Dermis blood vessel endothelial cell (primary cell): ENCODE data around the gene KCTD8. TPM values are rescaled to one million over a fixed set of nuclear protein-coding genes. Genes with fewer than 3 reads are reported as not detected.

Source experiments
- DNase-seq: peaks from one replicate; pipeline ENCODE4 v3.0.0; 2010
- total RNA-seq: library from RNA; depleted of rRNA; stranded (reverse); fragments of >200 nt; gene quantifications from 2 replicates; pipeline ENCODE4 v1.2.3, GENCODE V29; 2014

KCTD8 gene
- 0.65 and 1.0 TPM in 2 replicates for total RNA-seq

DNA sequence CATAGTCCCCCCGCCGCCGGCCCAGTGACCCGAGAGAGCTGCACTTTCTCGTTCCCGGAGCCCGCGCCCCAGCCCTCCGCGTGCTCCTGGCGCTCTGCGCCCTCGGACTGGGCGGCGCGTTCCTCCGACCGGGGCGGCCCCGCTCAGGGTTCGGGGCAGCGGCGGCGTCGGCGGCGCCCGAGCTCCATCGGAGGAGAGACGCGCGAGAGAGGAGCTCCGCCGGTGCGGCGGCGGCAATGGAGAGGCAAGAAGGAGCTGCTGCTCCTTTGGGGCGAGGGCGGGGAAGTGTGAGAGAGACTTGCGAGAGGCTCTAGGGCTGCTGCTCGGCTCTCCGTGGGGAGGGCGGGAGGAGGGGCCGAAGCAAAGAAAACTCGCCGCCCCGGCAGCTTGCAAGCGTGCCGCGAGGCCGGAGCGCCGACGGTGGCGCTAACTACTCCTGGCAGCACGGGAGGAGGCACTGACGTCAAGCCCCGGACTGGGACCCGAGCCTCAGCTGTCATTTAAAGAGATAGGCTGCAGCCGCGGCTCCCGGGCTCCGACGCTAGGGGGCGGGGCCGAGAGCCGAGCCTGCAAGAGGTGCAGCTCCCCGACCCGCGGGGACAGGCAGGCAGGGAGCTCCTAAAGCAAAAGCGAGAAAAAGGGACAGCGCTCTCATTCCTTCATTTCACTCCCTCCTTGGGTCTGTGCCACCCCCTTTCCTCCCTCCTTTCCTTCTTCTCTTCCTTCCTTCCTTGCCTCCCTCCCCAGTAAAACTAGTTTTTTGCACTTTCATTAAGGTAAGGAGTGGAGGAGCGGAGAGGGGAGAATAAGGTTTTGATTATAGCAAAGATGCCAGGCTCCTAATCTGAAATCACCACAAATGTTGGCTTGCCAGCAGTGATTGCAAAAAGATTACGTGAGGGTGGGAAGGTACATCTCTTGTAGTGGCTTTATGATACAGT lies at the start of gene KCTD8:
Gene KCTD8 (minus strand): TSS at position 289 of the 941 bp plus-strand sequence.
- DNase-seq = peak; percentile 93

DNA sequence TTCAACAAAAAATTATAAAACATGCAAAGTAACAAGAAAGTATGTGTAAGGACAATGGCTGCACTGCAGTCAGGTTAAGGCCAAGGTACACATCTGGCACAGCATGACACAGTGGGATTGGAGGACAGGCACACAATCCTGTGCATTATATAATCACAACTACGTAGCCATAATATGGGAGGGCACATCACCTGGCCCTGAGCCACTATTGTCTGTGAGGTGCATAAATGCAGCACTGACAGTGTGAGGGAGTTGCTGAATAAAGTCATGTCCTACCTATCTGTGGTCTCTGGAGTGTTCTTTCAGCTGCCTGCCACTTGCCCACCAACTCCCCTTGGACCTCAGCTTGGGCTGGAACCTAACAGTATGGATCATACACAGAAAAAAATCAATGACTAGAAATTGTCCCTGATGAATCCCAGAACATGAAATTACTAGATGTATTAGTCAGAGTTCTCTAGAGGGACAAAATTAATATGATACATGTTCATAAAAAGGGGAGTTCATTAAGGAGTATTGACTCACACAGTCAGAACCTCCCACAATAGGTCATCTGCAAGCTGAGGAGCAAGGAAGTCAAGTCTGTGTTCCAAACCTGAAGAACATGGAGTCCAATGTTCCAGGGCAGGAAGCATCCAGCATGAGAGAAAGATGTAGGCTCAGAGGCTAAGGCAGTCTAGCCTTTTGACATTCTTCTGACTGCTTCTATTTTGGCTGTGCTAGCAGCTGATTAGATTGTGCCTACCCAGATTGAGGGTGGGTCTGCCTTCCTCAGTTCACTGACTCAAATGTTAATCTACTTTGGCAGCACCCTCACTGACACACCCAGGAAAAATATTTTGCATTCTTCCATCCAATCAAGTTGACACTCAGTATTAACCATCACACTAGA lies 46.4 kb upstream of the KCTD8 start:
- DNase-seq = no peak

DNA sequence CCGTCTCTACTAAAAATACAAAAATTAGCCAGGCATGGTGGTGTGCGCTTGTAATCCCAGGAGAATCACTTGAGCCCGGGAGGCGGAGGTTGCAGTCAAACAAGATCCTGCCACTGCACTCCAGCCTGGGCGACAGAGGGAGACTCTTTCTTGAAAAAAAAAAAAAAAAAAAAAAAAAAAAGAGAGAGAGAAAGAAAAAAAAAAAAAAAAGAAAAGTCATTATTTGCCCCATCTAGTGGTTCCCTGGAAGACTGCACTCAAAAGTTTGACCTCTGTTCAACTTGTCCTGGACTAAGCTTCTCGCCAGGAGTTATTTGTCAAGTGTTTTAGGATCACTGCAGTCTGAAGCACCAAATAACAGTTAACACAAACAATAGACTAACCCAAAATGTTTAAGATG lies 45.3 kb upstream of the KCTD8 start:
- peak; percentile 44 for DNase-seq

DNA sequence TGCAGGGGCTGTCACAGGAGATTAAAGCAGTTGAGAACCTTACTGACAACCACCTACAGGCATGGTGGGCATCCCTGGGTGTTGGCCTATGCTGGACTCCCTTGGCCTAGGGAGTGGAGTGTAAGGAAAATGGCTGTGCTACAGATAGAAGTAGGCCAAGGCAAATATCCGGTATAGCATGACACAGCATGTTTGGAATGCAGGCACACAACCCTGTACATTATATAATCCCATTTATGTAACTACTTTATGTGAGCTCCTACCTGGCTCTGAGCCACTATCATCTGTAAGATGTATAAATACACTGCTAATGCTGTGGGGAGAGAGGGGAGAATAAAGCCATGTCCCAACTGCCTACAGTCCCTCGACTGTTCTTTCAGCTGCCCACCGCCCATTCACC lies 38.7 kb upstream of the KCTD8 start:
- no peak for DNase-seq

DNA sequence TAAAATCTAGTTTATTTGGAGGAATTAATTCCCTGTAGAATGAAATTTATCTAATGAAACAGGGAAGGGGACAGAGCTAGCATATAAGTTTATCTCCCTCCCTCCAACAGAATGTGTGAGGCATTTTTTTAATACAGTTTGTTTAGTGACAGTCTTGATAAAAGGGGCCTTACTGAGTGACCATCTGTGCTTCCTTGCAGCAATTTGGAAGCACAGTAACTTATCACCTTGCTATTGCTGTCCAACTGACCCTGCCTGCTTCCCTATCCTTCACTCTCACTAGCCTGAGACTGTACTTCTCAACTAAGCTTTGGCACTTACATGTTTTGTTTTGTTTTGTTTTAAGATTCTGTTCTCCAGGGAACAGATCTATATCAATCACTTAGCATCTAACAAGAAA lies 31.1 kb upstream of the KCTD8 start:
- DNase-seq = no peak

DNA sequence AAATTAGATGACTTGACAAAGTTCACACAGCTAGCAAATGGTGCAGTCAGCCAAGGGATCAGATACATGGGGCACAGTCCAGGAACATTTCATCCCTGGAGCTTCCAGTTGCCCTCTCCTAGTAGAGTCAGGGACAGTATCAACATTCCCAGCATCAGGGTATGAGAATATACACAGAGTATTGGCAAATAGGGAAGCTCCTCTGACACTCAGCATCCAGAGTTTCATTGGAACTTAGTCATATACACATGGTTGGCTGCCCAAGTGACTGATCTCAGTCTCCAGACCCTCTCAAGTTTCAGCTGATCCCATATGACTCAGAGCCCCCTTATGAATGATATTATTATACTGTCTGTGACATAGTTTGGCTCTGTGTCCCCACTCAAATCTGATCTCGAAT lies 13.7 kb upstream of the KCTD8 start:
- no peak for DNase-seq

DNA sequence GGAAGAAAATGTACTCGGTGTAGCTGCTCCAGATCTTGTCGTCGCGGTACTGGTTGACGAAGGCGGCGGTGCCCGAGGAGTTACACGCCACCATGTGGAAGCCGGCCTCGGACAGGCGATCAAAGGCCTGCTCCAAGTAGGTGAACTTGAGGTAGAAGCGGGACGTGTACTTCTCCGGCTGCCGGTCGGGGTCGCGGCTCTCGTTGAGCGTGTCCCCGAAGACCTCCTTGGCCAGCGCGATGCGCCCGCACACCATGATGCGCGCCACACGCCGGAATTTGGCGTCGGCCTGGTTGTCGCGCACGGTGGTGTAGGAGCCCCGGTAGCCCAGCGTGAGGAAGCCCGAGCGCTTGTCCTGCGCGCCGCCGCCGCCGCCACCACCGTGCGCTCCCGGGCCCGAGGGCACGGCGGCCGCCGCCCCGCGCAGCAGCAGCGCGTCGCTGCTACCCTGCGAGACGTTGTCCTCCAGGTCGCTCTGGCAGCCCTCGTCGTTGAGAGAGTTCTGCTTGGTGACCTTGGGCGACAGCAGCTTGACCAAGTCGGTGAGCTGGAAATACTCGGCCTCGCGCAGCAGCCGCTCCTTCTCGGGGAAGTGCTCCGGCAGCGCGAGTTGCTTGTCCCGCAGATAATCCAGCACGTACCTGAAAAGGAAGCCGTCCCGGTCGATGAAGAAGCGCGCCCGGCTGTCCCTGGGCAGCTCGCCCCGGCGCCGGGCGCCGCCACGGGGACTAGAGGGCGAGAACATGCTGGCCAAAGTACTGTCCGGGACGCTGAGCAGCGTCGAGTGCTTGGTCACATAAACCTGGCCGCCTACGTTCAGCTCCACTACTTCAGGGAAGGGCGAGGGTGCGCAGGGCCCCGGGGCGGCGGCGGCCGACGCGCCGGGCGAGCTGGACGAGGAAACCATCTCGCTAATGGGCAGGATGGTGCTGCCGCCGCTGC lies 775 bp downstream of the KCTD8 start:
- peak; percentile 65 for DNase-seq

DNA sequence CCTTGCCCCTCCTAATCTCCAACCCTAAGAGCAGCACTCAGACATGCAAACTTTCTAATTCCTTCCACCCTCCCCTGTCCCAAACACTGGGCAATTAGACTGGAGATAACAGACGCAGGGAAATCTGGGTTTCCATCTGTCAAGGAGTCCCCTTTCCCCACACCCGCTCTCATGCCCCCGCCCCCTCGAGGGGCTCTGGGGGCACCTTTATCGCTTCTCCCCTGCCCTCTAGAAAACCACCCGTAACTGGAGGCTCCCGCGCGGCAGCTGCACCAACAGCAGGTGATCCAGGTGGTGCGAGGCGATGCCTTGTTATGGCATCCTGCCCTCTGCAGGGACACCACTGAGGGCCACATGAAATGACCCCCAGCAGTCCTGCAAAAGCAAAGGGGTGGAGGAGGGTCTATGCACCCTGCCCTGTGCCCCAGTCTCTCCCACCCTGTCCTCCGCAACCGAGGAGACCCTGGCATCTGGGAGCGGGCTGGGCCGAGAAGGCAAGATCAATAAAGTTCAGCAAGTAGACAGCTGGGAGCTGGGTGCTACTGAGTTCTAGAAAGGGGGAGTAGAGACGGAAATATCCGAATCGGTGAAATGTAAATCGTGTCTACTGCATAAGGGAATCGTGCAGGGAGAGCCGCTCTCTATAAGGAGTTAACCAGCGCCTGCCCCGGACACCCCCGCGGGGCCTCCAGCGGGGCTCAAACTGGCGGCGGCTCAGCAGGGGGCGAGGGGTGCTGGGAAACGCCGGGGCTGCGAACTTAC lies 1.6 kb downstream of the KCTD8 start:
- DNase-seq = peak; percentile 3

DNA sequence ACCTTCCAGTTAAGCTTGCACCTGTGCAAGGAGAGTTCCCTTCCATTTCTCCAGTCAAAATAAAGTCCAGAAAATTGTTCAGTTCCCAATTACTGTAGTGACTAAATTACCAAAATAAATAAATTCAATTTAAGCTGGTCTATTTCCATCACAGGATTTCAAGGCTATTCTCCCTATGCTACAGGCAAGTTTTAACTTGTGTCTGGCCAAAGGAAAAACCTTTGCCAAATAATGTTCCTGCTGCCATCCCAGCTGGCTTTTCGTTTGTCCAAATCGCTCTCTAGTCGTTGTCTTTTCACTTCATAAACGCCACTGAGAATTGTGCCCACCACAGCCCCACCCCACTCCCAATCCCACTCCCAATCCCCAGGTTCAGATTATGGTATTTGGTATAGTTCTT lies 2.4 kb downstream of the KCTD8 start:
- no peak for DNase-seq

DNA sequence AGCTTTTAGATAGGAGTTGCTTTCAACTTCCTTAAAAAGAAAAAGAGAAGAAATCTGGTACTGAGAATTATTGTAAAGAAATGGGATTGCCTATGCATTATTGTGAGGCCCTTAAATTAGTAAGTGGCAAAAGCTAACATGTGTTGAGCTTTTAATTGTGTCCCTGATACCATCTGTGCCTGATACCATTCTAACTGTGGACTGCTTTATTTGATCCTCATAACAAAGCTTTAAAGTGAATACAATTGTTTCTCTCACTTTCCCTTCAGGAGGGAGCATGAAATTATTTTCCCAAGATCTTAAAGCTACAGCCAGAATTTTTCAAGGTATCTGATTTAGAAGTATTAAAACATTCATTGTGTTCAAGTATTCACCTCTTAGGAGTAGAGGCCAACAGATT lies 9.9 kb downstream of the KCTD8 start:
- DNase-seq = no peak

DNA sequence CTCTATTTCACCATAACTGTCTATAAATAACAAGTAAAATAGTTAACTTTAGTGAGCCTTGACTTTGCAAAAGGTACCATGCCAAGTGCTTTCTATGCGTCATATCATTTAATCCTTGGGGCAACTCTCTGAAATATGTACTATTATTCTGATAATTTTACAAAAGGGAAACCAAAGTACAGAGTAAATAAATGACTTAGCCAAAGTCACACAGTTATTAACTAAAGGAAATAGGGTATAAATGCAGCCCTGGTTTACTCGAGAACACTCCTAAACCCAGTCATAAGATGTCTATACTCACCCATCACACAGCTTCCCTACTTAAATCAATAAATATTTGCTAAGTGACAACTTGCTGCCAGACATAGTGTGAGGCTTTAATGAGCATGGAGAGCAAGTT lies 14.4 kb downstream of the KCTD8 start:
- DNase-seq = no peak

DNA sequence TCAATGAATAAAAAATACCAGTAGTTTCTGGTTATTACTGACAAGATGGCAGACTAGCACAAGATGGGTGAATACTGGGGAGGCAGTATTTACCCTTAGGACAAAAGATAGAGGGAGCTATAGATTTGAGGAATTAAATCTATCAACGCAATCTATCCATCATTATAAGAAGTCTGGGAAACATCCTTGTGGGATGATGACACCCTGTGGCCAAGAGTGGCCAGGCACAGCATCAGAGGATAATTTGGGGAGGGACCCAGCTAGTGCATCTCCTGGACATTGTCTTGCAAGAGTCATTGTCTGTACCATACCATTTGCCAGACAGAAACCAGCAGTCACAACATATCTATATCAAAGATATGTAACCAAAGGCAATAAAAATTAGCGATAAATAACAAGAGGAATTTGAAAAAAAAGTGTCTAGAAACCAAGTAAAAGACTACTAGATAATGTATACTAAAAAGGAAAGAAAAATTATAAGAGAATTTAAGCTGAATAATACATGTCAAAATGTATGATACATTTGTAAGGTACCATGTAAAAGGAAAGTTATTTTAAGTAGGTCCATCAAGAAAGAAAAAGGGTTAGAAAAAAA lies 22.9 kb downstream of the KCTD8 start:
- peak; percentile 73 for DNase-seq

DNA sequence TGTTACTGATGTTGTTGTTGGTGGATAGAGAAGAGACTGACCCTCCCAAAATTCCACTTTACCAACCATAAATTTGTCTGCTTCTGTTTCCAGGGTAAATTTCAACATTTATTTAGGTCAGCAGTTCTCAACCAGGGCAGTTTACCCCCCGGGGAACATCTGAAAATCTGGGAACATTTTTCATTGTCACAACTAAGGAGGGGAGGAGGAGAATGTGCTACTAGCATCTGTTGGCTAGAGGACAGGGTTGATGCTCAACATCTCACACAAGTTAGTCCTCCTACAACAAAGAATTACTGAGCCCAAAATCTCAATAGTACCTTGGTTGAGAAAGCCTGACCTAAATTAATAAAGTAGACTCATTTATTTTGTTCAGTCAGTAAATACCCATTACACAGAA lies 25.7 kb downstream of the KCTD8 start:
- DNase-seq = no peak

DNA sequence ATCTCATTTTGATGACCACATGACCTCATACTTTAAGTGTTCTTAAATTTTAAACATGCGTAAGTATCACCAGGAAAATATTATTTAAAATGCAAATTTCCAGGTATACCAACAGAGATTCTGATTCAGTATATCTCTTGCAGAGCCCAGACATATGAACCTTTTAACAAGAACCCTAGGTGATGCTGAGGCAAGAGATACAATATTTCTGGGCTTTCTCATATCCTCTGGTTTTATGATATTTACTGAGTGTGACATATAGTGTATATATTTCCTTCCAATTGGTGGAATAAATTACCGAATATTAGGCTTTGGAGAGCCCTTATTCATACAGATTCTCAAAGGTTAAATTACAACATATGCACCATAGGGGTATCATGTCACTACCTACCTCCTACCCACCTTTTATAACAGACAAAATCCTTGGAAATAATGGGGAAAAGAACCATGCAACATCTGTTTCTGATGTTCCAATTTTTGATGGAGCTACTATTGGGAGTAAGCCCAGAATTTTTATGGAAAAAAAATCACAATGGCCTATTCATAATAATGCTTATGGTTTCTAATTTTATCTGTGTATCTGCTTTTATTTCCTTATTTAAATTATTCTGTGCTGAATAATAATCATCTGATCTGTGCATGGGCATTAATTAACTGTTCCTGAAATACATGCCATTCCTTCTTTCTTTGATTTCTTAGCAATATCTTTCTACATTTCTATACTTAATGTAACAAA lies 27.1 kb downstream of the KCTD8 start:
- DNase-seq = no peak

DNA sequence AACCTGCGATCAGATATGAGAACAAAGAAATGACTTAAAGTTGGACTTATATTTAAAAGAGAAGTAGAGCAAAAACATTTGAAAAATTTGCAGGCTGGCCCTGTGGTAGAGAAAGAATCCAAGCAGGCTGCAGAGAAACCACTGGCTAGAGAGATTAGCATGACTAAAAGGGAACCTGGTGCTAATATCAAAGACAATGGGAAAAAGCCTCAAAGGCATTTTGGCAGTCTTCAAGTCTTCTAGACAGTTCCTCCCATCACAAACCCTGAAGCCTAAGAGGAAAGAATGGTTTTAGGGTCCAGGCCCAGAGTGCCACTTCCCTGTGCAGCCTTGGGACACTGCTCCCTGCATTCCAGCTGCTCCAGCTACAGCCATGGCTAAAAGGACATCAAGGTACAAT lies 33.4 kb downstream of the KCTD8 start:
- DNase-seq = no peak

DNA sequence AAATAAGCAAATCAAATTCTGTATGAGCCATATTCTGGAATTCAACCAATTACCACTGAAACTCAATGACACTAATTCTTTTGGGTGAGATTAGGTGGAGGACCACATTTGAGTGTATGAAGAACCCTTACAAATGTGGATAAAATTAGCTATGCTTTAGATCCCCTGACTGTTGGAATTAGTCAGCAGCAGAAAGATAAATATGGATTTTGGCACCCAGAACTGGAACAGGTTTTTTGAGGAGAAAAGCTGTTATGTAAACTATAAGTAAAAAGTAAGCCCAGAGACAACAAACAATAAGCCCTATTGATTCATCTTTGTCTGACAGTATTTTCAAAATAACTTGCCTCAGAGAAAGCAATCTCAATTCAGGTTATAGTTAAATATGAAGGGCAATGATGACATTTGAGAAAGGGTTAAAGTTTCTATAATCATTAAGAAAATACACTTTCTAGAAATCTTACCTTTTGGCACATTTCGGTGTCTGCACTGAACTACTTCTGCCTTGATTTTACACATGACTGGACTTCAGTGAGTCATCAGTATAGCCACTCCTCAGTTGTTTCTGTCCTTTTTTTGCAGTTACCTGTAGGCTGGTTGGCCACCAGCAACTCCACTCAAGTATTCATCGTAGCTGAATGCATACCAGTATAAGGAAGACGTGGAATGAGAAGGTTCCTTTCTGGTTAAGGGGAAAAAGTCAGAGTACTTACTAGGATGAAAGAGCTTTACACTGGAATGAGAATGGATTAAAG lies 80.0 kb downstream of the KCTD8 start:
- no peak for DNase-seq

DNA sequence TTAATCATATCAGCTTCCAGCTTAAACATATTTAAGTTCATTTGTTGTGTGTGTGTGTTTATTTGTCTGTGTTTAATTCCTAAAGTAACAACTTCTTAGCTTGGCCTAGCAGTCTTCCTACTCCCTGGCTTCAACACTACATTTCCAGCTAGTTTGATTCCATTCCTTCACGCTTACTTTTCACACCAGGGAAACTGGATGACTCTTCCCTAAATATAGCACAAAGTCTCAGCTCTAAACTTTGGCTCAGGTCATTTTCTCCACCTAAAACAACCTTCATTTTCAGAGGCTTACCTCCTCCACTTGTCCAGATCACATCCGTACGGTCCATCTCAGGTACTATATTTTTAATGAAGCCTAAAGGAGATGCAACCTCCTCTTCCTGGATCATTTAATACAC lies 94.4 kb downstream of the KCTD8 start:
- no peak for DNase-seq

DNA sequence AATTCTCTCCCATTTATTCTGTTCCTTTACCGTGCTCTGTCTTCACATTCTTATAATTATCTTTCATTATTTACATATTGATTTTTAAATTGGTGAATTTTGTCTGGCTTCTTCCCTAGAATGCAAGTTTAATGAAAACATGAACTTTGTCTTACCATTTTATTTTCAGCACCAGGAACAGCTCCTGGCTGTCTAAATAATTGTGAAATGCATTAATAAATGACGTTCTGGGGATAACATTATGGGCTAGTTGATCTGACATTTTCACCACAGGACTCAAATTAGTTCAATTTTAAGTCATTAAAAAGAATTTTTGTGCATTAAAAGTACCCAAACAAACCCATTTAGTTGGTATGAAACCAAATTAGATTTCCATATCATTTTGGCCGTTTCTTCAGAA lies 97.5 kb downstream of the KCTD8 start:
- DNase-seq = peak; percentile 27

DNA sequence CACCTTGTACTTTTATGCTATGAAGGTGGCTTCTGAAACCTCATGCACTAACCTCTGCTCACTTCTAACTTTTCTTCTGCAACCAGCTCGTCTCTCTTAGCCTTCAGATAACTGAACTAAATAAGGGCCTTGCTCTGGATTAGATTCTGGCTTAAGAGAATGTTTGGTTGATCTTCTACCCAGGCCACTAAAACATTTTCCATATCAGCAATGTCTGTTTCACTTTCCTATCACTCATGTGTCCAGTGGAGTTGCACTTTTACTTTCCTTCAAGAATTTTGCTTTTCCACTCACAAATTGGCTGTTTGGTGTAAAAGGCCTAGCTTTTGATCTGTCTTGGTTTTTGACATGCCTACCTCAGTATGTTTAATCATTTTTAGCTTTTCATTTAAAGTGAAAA lies 105.8 kb downstream of the KCTD8 start:
- no peak for DNase-seq

DNA sequence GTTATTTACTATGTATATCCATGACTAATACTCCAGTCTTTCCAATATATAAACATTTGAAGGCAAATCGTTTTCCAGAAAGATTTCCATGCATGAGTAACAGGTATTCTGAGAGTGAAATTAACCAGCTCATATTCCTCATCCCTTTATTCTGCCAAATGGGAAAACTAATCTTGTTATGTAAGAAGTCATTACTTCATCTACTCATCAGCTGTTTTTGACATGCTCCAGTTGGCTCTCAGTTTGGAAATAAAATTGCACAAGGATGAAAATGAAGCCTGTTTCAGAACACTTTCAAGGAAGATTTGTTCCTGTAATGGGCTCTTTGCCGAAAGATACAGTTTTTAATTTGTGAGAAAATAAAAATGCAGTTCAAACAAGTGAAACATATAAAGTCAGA lies 121.9 kb downstream of the KCTD8 start:
- no peak for DNase-seq
